HepG2 (cell line): ENCODE results near the gene CDH13.

Source experiments
- BHLHE40 ChIP-seq: IDR thresholded peaks from 2 replicates; pipeline ENCODE4 v1.6.1; 2011; ENCODE audit warnings: low read length, improper control_type of control experiment
- MXI1 ChIP-seq: IDR thresholded peaks from 3 replicates; pipeline ENCODE4 v1.6.1; 2012; ENCODE audit warnings: low read depth, low read length, inconsistent platforms, borderline replicate concordance

DNA sequence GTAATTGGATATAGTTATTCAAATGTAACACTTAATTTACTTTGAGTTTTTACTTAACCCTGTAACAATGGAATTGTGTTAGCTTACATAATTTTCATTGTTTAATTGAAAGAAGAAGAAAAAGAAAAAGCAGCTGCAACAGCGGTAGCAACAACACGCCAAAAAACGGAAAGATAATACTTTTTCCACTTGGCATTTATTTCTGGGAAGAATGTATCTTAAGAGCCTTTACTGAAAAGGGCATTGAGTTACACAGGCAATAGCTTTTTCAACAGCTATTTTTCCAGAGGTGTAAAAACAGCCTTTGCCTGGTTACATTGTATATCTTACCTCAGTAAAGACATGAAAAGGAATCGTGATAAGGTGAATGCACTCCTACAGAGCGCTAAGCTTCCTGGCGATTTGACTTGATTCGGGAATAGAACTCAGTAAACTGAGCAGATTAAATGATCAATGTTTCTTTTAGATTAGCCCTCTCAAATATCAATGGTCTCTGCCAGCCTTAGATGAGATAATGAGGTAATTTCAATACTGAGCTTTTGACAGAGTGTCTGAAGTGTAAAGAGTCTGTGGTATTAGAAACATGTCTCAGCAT is 311.3 kb downstream of the CDH13 start:
- TF ChIP-seq BHLHE40 (no peak), MXI1 (no peak)
